Activated T-helper 2 cell treated with anti-CD3 and anti-CD28 coated beads, Interferon-gamma antibody, Interleukin-2, Interleukin-4, amounts not matched to agents 10 μg/mL and 5 μg/mL and 100 μg/mL, durations not matched to agents 14 hours and 24 hours and 36 hours (primary cell): ENCODE data around the gene MYCBPAP. TPM values are rescaled to one million over a fixed set of nuclear protein-coding genes. Genes with fewer than 3 reads are reported as not detected.

ENCODE experiments used
- DNase-seq: peaks from one replicate; pipeline ENCODE4 v3.0.0; 2021; ENCODE audit warnings: low spot score
- H3K27ac Mint-ChIP-seq: one replicate; pipeline ENCODE4 v1.8.0; 2021; ENCODE audit warnings: mixed read lengths
- H3K27me3 Mint-ChIP-seq: one replicate; pipeline ENCODE4 v1.8.0; 2021; ENCODE audit warnings: low read depth, mixed read lengths
- H3K36me3 Mint-ChIP-seq: one replicate; pipeline ENCODE4 v1.8.0; 2021; ENCODE audit warnings: low read depth, mixed read lengths
- H3K4me1 Mint-ChIP-seq: one replicate; pipeline ENCODE4 v1.8.0; 2021; ENCODE audit warnings: low read depth, mixed read lengths
- H3K4me3 Mint-ChIP-seq: one replicate; pipeline ENCODE4 v1.8.0; 2021; ENCODE audit warnings: low read depth, mild to moderate bottlenecking, moderate library complexity, mixed read lengths
- H3K9me3 Mint-ChIP-seq: one replicate; pipeline ENCODE4 v1.8.0; 2021; ENCODE audit warnings: mixed read lengths
- intact Hi-C: fragments of 100-400 bp; cut with micrococcal nuclease; formaldehyde crosslinking; loops from one replicate; pipeline ENCODE4 v1.15.1; 2023
- total RNA-seq: library from RNA; stranded (reverse); gene quantifications from 2 replicates; pipeline ENCODE4 v1.2.3, GENCODE V29; 2022

MYCBPAP gene
- total RNA-seq, 1 donor from 2014 or later, result 3.1 TPM

DNA sequence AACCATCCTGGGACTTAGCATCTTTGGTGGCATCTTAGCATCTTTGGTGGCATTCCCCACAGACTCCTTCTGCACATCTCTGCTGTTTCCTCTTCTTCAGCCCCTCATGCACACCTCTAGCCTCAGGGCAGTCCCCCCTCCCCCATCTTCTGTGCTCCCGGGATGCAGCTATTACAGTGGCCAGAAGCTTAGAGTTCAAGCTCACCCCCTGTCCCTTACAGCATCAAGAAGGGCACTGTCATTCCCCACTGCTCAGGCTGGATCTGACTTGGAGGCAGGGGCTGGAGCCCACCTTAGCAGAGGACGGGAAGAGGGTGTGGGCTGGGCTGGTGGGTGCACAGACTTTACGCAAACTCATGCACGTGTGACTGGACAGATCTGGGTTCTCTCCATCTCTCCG, 24.9 kb downstream of the MYCBPAP start:
- Mint-ChIP-seq H3K27me3 (peaks cover 46% of the 10 kb centered on the region), H3K27ac (no peak overlapping the region), H3K36me3 (no peaks in the 10 kb centered on the region), H3K4me1 (peaks cover 12% of the 10 kb centered on the region), H3K9me3 (no peaks in the 10 kb centered on the region), H3K4me3 (no peak overlapping the region)
- intact Hi-C loops, result no loop called here
- DNase-seq, result no peak

DNA sequence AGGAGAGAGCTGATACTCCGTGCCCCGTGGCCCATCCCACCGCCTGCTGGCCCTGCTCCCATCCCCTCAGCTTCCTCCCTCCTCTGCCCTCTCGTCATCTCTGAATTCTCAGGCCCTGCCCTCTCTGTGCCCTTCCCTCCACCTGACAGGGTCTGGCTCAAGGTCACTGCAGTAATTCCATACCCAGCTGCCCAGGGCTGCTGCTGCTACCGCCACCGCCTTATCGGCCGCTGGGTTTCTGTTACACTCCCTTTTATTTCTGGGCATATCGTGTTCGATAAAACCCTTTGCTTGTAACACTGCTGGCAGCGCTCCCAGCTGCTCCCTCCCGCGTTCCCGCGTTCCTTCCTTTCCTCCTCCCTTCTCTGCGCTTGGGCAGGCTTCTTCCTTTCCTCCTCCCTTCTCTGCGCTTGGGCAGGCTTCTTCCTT, 25.5 kb downstream of the MYCBPAP start:
- Mint-ChIP-seq H3K36me3 (no peaks in the 10 kb centered on the region), H3K27me3 (peaks cover 46% of the 10 kb centered on the region), H3K27ac (no peak overlapping the region), H3K9me3 (no peaks in the 10 kb centered on the region), H3K4me1 (peaks cover 12% of the 10 kb centered on the region), H3K4me3 (no peak overlapping the region)
- no peak for DNase-seq
- intact Hi-C loops, result no loop called here

GRCh38 chr17:50534222-50534978, 26.2 kb downstream of the MYCBPAP start:
- Mint-ChIP-seq H3K36me3 (no peaks in the 10 kb centered on the region), H3K27ac (no peak overlapping the region), H3K4me1 (peaks cover 12% of the 10 kb centered on the region), H3K27me3 (peaks cover 43% of the 10 kb centered on the region), H3K9me3 (no peaks in the 10 kb centered on the region), H3K4me3 (no peak overlapping the region)
- intact Hi-C loops, result no loop called here
- no peak for DNase-seq

- Mint-ChIP-seq H3K4me1 (peaks cover 12% of the 10 kb centered on the region), H3K36me3 (no peaks in the 10 kb centered on the region), H3K27me3 (peaks cover 43% of the 10 kb centered on the region), H3K9me3 (no peaks in the 10 kb centered on the region), H3K27ac (no peak overlapping the region), H3K4me3 (no peak overlapping the region)
- intact Hi-C loops, result no loop called here
- no peak for DNase-seq
Measured at GRCh38 chr17:50534979-50535326, 26.7 kb downstream of the MYCBPAP start.

DNA sequence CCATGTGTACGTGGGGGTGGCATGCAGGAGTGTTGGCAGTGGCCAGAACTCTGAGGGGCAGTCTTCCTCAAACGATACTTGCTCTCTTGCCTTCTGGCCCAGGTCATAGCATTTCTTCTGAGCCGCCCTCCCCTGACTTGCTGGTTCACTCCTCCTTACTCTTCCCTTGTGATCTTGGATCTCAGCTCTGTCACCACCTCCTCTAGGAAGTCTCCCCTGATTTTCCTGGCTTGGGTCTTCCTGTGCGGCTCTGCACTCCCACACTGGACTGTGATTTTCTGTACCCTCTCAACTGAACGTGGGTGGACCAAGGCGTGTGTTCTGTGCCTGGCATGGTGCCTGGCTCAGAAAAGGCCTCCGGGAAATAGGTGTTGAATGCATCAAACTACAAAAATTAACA, 27.2 kb downstream of the MYCBPAP start:
- no peak for DNase-seq
- Mint-ChIP-seq H3K27ac (no peak overlapping the region), H3K27me3 (peaks cover 43% of the 10 kb centered on the region), H3K9me3 (no peaks in the 10 kb centered on the region), H3K36me3 (no peaks in the 10 kb centered on the region), H3K4me3 (no peak overlapping the region), H3K4me1 (peaks cover 12% of the 10 kb centered on the region)
- intact Hi-C loops, result no loop called here

DNA sequence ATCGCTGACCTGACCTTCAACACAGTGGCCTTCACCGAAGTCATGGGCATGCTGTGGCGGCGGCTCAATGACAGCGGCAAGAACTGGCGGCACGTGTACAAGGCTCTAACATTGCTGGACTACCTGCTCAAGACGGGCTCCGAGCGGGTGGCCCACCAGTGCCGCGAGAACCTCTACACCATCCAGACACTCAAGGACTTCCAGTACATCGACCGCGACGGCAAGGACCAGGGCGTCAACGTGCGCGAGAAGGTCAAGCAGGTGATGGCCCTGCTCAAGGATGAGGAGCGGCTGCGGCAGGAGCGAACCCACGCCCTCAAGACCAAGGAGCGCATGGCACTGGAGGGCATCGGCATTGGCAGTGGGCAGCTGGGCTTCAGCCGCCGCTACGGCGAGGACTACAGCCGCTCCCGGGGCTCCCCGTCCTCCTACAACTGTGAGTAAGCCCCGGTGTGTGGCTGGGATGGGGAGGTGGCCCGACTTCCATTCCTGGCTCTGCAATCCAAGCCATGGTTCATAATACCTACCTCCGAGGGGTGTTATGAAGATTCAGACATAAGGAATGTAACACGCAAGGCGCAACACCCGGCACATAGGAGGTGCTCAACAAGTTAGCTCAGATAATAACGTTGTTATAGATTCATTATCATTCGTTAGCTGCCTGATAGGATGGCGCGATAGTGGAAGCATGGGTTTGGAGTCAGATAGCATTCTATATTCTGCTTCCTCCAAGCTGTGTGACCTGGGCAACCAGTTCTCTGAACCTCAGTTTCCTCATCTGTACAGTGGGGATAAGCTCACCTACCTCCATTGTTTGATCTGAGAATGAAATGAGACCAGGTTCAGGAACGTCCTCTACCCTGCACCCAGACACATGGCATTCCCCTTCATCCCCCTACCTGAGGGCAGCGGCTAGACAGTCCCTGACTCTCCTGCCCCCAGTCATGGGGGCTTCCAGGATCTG, 28.7 kb downstream of the MYCBPAP start:
- DNase-seq, result no peak
- Mint-ChIP-seq H3K9me3 (no peaks in the 10 kb centered on the region), H3K36me3 (no peaks in the 10 kb centered on the region), H3K27ac (no peak overlapping the region), H3K4me1 (peaks cover 13% of the 10 kb centered on the region), H3K4me3 (no peak overlapping the region), H3K27me3 (peaks cover 31% of the 10 kb centered on the region)
- intact Hi-C loops, result no loop called here

DNA sequence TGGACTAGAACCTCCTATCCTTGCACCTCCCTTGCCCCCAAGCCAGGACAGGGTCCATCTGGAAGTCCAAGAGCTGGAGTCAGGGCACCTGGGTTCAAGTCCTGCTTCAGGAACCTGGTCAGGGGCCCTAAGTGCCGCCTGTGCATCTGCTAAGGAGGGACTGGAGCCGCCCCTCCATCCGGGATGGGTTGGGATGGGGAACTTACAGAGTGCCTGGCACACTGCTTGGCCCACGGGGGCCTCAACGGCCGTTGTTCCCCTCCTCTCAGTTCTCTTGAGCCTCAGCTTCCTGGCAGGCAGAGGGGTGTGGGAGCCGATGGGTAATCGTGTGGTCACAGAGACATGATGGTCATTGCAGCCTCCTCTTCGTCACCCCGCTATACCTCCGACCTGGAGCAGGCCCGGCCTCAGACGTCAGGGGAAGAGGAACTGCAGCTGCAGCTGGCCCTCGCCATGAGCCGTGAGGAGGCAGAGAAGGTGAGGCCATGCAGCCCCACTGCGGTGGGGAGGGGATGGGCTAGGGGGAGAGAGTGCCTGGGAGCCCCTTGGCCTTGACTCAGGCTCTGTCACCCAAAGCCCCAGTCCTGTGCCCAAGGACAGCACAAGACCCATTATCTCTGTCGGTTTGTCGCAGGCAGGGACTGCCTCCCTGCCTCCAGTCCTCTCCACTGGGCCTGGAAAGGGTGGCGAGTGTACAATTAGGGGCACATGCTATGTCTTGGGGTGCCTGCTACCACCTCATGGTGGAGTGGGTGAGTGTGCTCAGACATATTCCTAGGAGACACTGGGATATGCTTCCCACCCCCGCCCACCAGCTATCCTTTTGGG, 29.7 kb downstream of the MYCBPAP start:
- H3K36me3 Mint-ChIP-seq, result no peaks in the 10 kb centered on the region
- intact Hi-C loops, result no loop called here
- peaks cover 24% of the 10 kb centered on the region for H3K27me3 Mint-ChIP-seq
- no peak overlapping the region for H3K4me3 Mint-ChIP-seq
- peaks cover 19% of the 10 kb centered on the region for H3K4me1 Mint-ChIP-seq
- H3K27ac Mint-ChIP-seq, result no peak overlapping the region
- H3K9me3 Mint-ChIP-seq, result no peaks in the 10 kb centered on the region
- DNase-seq, result no peak

DNA sequence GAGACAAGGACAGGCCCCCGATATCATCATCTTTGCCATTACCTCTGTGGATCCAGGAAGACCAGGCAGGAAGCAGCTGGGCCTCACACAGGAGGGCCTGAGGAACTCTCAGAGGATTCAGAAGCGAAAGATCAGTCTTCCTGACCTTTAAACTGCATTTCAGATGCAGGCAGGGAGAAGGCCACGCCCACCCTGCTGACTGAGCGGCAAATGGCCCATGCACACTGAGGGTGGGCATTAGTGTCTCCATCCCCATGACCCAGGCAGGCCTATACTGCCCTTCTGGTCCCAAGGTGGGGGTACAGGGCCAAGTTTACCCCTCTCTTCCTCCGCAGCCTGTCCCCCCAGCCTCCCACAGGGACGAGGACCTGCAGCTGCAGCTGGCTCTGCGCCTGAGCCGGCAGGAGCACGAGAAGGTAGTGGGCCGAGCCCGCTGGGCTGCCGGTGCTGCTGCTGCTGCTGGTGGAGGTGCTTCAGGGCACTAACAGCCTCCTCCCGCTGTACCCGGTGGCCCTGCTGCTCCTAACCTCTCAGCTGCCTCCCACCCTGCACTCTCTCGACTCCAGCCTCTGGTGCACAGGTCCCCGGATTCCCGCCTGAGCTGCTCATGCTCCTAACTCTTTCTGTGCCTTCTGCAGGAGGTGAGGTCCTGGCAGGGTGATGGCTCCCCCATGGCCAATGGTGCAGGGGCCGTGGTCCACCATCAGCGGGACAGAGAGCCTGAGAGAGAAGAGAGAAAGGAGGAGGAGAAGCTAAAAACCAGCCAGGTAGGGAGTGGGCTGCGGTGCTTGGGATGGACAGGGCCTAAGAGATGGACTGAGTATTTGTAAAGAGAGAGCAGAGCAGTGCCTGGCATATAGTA, 30.5 kb downstream of the MYCBPAP start:
- Mint-ChIP-seq H3K36me3 (no peaks in the 10 kb centered on the region), H3K27ac (no peak overlapping the region)

GRCh38 chr17:50539762-50540559, 31.7 kb downstream of the MYCBPAP start:
- no peak overlapping the region for H3K4me3 Mint-ChIP-seq
- peaks cover 14% of the 10 kb centered on the region for H3K27me3 Mint-ChIP-seq
- no peak overlapping the region for H3K27ac Mint-ChIP-seq
- no peaks in the 10 kb centered on the region for H3K36me3 Mint-ChIP-seq
- DNase-seq, result no peak
- H3K9me3 Mint-ChIP-seq, result no peaks in the 10 kb centered on the region
- intact Hi-C loops, result loop anchor here (10.0 kb wide), 1 partner anchor 415 kb away; no protein-coding TSS in a partner anchor
- H3K4me1 Mint-ChIP-seq, result peaks cover 12% of the 10 kb centered on the region

More for the DNA sequence above, 30.5 kb downstream of the MYCBPAP start:
- Mint-ChIP-seq H3K27me3 (peaks cover 16% of the 10 kb centered on the region), H3K4me3 (no peak overlapping the region), H3K9me3 (no peaks in the 10 kb centered on the region), H3K4me1 (peaks cover 15% of the 10 kb centered on the region)
- DNase-seq, result no peak
- intact Hi-C loops, result no loop called here

DNA sequence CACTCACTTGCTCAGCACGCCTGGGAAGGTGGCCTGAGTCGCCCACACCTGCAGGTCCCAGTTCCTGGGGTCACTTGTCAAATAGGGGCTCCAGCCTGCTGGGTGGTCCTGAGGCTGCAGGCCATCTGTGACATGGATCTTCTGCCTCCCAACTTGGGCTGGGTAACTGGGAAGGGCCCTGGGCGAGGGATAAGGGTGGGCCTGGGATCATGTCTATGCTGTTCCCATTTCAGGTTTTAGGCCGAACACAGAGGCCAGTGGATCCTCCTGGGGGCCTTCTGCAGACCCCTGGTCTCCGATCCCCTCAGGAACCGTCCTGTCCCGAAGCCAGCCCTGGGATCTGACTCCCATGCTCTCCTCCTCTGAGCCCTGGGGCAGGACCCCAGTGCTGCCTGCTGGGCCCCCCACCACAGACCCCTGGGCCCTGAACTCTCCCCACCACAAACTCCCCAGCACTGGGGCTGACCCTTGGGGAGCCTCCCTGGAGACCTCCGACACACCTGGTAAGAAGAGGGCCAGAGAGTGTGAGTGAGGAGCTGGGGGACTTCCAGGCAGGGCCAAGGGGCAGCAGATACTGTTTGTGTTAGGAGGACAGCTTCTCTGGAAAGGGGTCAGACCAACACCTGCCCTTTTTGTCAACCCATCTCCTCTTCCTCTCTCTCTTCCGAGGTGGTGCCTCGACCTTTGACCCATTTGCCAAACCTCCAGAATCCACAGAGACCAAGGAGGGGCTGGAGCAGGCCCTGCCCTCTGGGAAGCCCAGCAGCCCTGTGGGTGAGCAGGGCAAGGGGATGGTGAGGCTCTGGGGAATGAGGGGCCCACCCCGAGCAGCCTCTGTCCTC, 32.5 kb downstream of the MYCBPAP start:
- intact Hi-C loops, result loop anchor here (10.0 kb wide), 1 partner anchor 414 kb away; no protein-coding TSS in a partner anchor
- peaks cover 12% of the 10 kb centered on the region for H3K4me1 Mint-ChIP-seq
- peaks cover 14% of the 10 kb centered on the region for H3K27me3 Mint-ChIP-seq
- no peaks in the 10 kb centered on the region for H3K9me3 Mint-ChIP-seq
- DNase-seq, result no peak
- H3K4me3 Mint-ChIP-seq, result no peak overlapping the region
- H3K36me3 Mint-ChIP-seq, result no peaks in the 10 kb centered on the region
- no peak overlapping the region for H3K27ac Mint-ChIP-seq

GRCh38 chr17:50541402-50541715, 33.1 kb downstream of the MYCBPAP start:
- Mint-ChIP-seq H3K27me3 (peaks cover 17% of the 10 kb centered on the region), H3K36me3 (no peaks in the 10 kb centered on the region), H3K9me3 (no peaks in the 10 kb centered on the region), H3K27ac (no peak overlapping the region), H3K4me1 (peaks cover 12% of the 10 kb centered on the region), H3K4me3 (peak overlapping the region; percentile 80)
- intact Hi-C loops, result loop anchor here (10.0 kb wide), 1 partner anchor 413 kb away; no protein-coding TSS in a partner anchor
- no peak for DNase-seq
